AG04449 (cell line): ENCODE data around the gene ARRB2.

ENCODE experiments used
- CTCF ChIA-PET: fragments of 350-600 bp; formaldehyde crosslinking; extraction: SDS; loops from one replicate; lab custom pipeline; 2021; ENCODE audit warnings: antibody characterized with exemption; lab: Yijun Ruan, JAX
- POLR2A ChIA-PET: fragments of 400-600, 350-600 bp; formaldehyde crosslinking; extraction: SDS; loops from one replicate; lab custom pipeline; 2020; ENCODE audit warnings: antibody characterized with exemption, inconsistent platforms; lab: Yijun Ruan, JAX
- DNase-seq: peaks from one replicate; pipeline ENCODE4 v3.0.0-alpha.2; 2010; ENCODE audit warnings: low read depth, low spot score
- H3K4me3 ChIP-seq: 2 replicates; pipeline ENCODE4 v1.5.1; 2011; ENCODE audit warnings: low read depth, mild to moderate bottlenecking, control low read depth, low read length
- CTCF ChIP-seq: IDR thresholded peaks from one replicate; pipeline ENCODE4 v1.5.1; 2011; ENCODE audit warnings: mild to moderate bottlenecking, moderate library complexity, low read length, control low read depth, inconsistent platforms; ENCODE audit not compliant: insufficient read depth; ENCODE audit errors: missing control alignments

Gene ARRB2

DNA sequence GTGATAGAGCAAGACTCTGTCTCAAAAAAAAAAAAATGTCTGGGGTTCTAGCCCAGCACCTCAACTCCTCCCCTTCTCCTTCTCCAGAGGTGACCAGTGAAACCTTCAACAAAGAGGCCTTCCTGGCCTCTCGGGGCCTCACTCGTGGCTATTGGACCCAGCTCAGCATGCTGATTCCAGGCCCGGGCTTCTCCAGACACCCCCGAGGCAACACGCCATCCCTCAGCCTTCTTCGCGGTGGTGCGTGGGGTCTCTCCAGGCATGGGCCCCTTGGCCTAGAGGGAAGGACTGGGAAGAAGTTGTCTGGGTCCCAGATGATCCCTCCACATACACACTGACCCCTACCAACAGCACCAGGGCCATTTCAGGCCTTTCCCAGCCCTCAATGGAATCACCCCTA is 32.8 kb downstream of the ARRB2 start:
- no peak for DNase-seq
- ChIA-PET CTCF (no interaction called here), POLR2A (no interaction called here)
- no peak for TF ChIP-seq CTCF
- no peak overlapping the region for H3K4me3 ChIP-seq

- no peak for DNase-seq
- ChIA-PET POLR2A (interaction anchor here (0.6 kb wide), 1 partner anchor 12 kb away, joined by 3 read pairs; no protein-coding TSS in a partner anchor), CTCF (no interaction called here)
- no peak overlapping the region for H3K4me3 ChIP-seq
- TF ChIP-seq CTCF, result no peak
These were observed 33.5 kb downstream of the ARRB2 start for GRCh38 chr17:4743898-4744297.

GRCh38 chr17:4744999-4745969 is 34.9 kb downstream of the ARRB2 start:
- CTCF ChIA-PET, result no interaction called here
- DNase-seq, result no peak
- H3K4me3 ChIP-seq, result no peak overlapping the region
- TF ChIP-seq CTCF, result no peak
- POLR2A ChIA-PET, result no interaction called here

- no peak overlapping the region for H3K4me3 ChIP-seq
- DNase-seq, result no peak
- ChIA-PET POLR2A (no interaction called here), CTCF (no interaction called here)
- no peak for TF ChIP-seq CTCF
These were observed 37.4 kb downstream of the ARRB2 start for GRCh38 chr17:4747847-4748246.

DNA sequence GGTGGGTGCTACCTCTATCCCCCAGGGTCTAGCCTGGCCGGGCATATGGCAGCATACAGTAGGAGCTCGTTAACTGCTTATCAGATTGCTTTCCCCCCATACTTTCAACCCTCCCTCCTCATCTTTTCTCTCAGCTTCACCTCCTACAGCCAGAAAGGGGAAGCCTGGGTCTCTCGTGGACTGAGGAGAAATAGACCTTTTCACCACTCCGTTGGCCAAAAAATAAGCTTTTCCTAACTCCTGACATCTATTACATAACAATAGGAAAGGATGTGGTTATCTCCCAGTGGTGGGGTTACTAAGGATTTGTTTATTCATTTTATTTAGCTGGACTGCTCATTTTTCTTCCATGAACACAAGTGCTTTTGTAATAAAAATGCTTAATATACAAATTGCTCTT is 38.3 kb downstream of the ARRB2 start:
- no peak for TF ChIP-seq CTCF
- no peak overlapping the region for H3K4me3 ChIP-seq
- no peak for DNase-seq
- POLR2A ChIA-PET, result no interaction called here
- CTCF ChIA-PET, result interaction anchor here (1.2 kb wide), 1 partner anchor 42 kb away, joined by 7 read pairs; no protein-coding TSS in a partner anchor

GRCh38 chr17:4750606-4751005 is 40.2 kb downstream of the ARRB2 start:
- no peak overlapping the region for H3K4me3 ChIP-seq
- ChIA-PET POLR2A (interaction anchor here (0.7 kb wide), 1 partner anchor 10 kb away, joined by 3 read pairs; no protein-coding TSS in a partner anchor), CTCF (no interaction called here)
- no peak for DNase-seq
- TF ChIP-seq CTCF, result no peak
